Thyroid gland (tissue), 4 donors: ENCODE data around the gene BCAS3. TPM values are rescaled to one million over a fixed set of nuclear protein-coding genes. Genes with fewer than 3 reads are reported as not detected.

ENCODE experiments used
- DNase-seq, 2 donors: peaks; one replicate each; pipeline ENCODE4 v3.0.0-alpha.2; 2019
- H3K27ac ChIP-seq, 3 donors: fragments of 200-600 bp; sonication (generic); 1 replicate in 2 of 3; 2 replicates in 1 of 3; pipeline ENCODE4 v1.5.1; 2016 to 2019; ENCODE audit warnings: mild to moderate bottlenecking in 1 of 3, moderate library complexity in 1 of 3
- H3K27me3 ChIP-seq: fragments of 200-600 bp; sonication (generic); one replicate; pipeline ENCODE4 v1.5.1; 2019
- H3K36me3 ChIP-seq, 2 donors: fragments of 200-600 bp; sonication (generic); one replicate each; pipeline ENCODE4 v1.5.1; 2016 to 2019
- H3K4me1 ChIP-seq, 2 donors: fragments of 200-600 bp; sonication (generic); one replicate each; pipeline ENCODE4 v1.5.1; 2017 to 2019
- H3K4me3 ChIP-seq, 3 donors: fragments of 200-600 bp; sonication (generic); replicated peaks in 1 of 3; 1 replicate in 2 of 3; 2 replicates in 1 of 3; pipeline ENCODE4 v1.5.1; 2016; ENCODE audit warnings: mild to moderate bottlenecking in 1 of 3
- H3K9me3 ChIP-seq: fragments of 200-600 bp; sonication (generic); one replicate; pipeline ENCODE4 v1.5.1; 2017
- CTCF ChIP-seq, 6 experiments: fragments of 200-600 bp in 3 of 6; fragments of 450-650 bp in 3 of 6; sonication (generic) in 3 of 6; IDR thresholded peaks; one replicate each; pipeline ENCODE4 v1.5.1; 2016 to 2019; ENCODE audit warnings: antibody characterized with exemption in 6 of 6, mild to moderate bottlenecking in 2 of 6, inconsistent platforms in 1 of 6, moderate library complexity in 1 of 6
- POLR2A ChIP-seq, 2 donors: fragments of 450-650 bp; IDR thresholded peaks; one replicate each; pipeline ENCODE4 v1.6.1; 2017; ENCODE audit warnings: antibody characterized with exemption in 2 of 2, mild to moderate bottlenecking in 2 of 2, moderate library complexity in 1 of 2
- WGBS, 2 donors: methylation state at CpG; one replicate each; pipeline ENCODE4 v1.1.5; 2017; 5-methylcytosine and 5-hydroxymethylcytosine counted together
- intact Hi-C: fragments of 100-400 bp; cut with DNase I; formaldehyde crosslinking; loops from one replicate; pipeline ENCODE4 v1.15.1; 2023
- total RNA-seq, 4 donors: library from RNA; depleted of rRNA; stranded (reverse); fragments of >200 nt; gene quantifications; one replicate each; pipeline ENCODE4 v1.2.3, GENCODE V29; 2016

BCAS3 gene
- total RNA-seq, 4 donors from 2014 or later: 41.8 to 78.7 (median 51.6) TPM

- 78 to 93% methylated on average over 5 to 10 of the region's 10 CpGs for WGBS, 2 donors
Observed at GRCh38 chr17:60792250-60792898, 114.7 kb downstream of the BCAS3 start.

GRCh38 chr17:60798576-60798975 lies 120.9 kb downstream of the BCAS3 start:
- intact Hi-C loops: no loop called here
- H3K4me3 ChIP-seq: no peak overlapping the region
- TF ChIP-seq POLR2A (IDR thresholded peaks at IDR 0.05) (no peak), CTCF (IDR thresholded peaks at IDR 0.05) (no peak)

More at GRCh38 chr17:60792250-60792898, 114.7 kb downstream of the BCAS3 start:
- H3K4me3 ChIP-seq: no peak overlapping the region
- H3K9me3 ChIP-seq: no peaks in the 10 kb centered on the region
- TF ChIP-seq POLR2A (IDR thresholded peaks at IDR 0.05) (no peak), CTCF (IDR thresholded peaks at IDR 0.05) (no peak)
- no peaks in the 10 kb centered on the region for H3K36me3 ChIP-seq
- no peaks in the 10 kb centered on the region for H3K4me1 ChIP-seq
- H3K27ac ChIP-seq: no peak overlapping the region
- no peak for DNase-seq
- intact Hi-C loops: no loop called here
- no peaks in the 10 kb centered on the region for H3K27me3 ChIP-seq

GRCh38 chr17:60802377-60802776 lies 124.7 kb downstream of the BCAS3 start:
- Histone ChIP-seq H3K27me3 (no peaks in the 10 kb centered on the region), H3K4me3 (no peak overlapping the region), H3K9me3 (no peaks in the 10 kb centered on the region), H3K36me3 (no peaks in the 10 kb centered on the region), H3K27ac (no peak overlapping the region), H3K4me1 (no peaks in the 10 kb centered on the region)
- 85 to 88% methylated on average over 6 of the region's 6 CpGs for WGBS, 2 donors
- TF ChIP-seq CTCF (IDR thresholded peaks at IDR 0.05) (no peak), POLR2A (IDR thresholded peaks at IDR 0.05) (no peak)
- intact Hi-C loops: no loop called here
- no peak for DNase-seq

More at GRCh38 chr17:60798576-60798975, 120.9 kb downstream of the BCAS3 start:
- H3K36me3 ChIP-seq: no peaks in the 10 kb centered on the region
- no peaks in the 10 kb centered on the region for H3K4me1 ChIP-seq
- H3K9me3 ChIP-seq: no peaks in the 10 kb centered on the region
- H3K27me3 ChIP-seq: no peaks in the 10 kb centered on the region
- WGBS, 2 donors: 87 to 90% methylated on average over 8 of the region's 8 CpGs
- no peak overlapping the region for H3K27ac ChIP-seq
- no peak for DNase-seq

- H3K27me3 ChIP-seq: no peaks in the 10 kb centered on the region
- no peak overlapping the region for H3K4me3 ChIP-seq
- H3K27ac ChIP-seq: no peak overlapping the region
- WGBS, 2 donors: 97% methylated on average over 6 of the region's 6 CpGs
- no peaks in the 10 kb centered on the region for H3K9me3 ChIP-seq
- no peaks in the 10 kb centered on the region for H3K36me3 ChIP-seq
- no peak for DNase-seq
- TF ChIP-seq CTCF (IDR thresholded peaks at IDR 0.05): no peak
- no peak for TF ChIP-seq POLR2A (IDR thresholded peaks at IDR 0.05)
- H3K4me1 ChIP-seq: no peaks in the 10 kb centered on the region
- intact Hi-C loops: no loop called here
Observed at GRCh38 chr17:60803059-60803458, 125.4 kb downstream of the BCAS3 start.

- 95 to 97% methylated on average over 3 of the region's 3 CpGs for WGBS, 2 donors
- Histone ChIP-seq H3K27ac (no peak overlapping the region), H3K9me3 (no peaks in the 10 kb centered on the region), H3K36me3 (no peaks in the 10 kb centered on the region), H3K27me3 (no peaks in the 10 kb centered on the region), H3K4me3 (no peak overlapping the region), H3K4me1 (no peaks in the 10 kb centered on the region)
- TF ChIP-seq CTCF (IDR thresholded peaks at IDR 0.05) (no peak), POLR2A (IDR thresholded peaks at IDR 0.05) (no peak)
- intact Hi-C loops: no loop called here
- no peak for DNase-seq
Observed at GRCh38 chr17:60804831-60805230, 127.2 kb downstream of the BCAS3 start.
